Ishikawa (cell line): ENCODE measurements around the gene FAM118A.

Experiments
- CEBPB ChIP-seq: IDR thresholded peaks from 2 replicates; pipeline ENCODE4 v1.6.1; 2012
- CREB1 ChIP-seq: IDR thresholded peaks from 2 replicates; pipeline ENCODE4 v1.6.1; 2012; ENCODE audit warnings: low read depth
- EGR1 ChIP-seq: IDR thresholded peaks from 2 replicates; pipeline ENCODE4 v1.6.1; 2012
- EP300 ChIP-seq: IDR thresholded peaks from 2 replicates; pipeline ENCODE4 v1.6.1; 2012; ENCODE audit warnings: borderline replicate concordance
- FOXM1 ChIP-seq: IDR thresholded peaks from 2 replicates; pipeline ENCODE4 v1.6.1; 2012; ENCODE audit warnings: low read depth, borderline replicate concordance
- NFIC ChIP-seq: IDR thresholded peaks from 2 replicates; pipeline ENCODE4 v1.6.1; 2012
- RAD21 ChIP-seq: IDR thresholded peaks from 2 replicates; pipeline ENCODE4 v1.6.1; 2012; ENCODE audit warnings: low read depth
- TAF1 ChIP-seq: IDR thresholded peaks from 2 replicates; pipeline ENCODE4 v1.6.1; 2012; ENCODE audit warnings: low read depth, mild to moderate bottlenecking
- TCF12 ChIP-seq: IDR thresholded peaks from 2 replicates; pipeline ENCODE4 v1.6.1; 2012; ENCODE audit warnings: low read depth
- TEAD4 ChIP-seq: IDR thresholded peaks from 2 replicates; pipeline ENCODE4 v1.6.1; 2012
- USF1 ChIP-seq: IDR thresholded peaks from 2 replicates; pipeline ENCODE4 v1.6.1; 2012
- YY1 ChIP-seq: IDR thresholded peaks from 2 replicates; pipeline ENCODE4 v1.6.1; 2012; ENCODE audit warnings: low read depth
- TF ChIP-seq, protein P1 (sequence below): IDR thresholded peaks from 2 replicates; pipeline ENCODE4 v1.6.1; 2012; ENCODE audit warnings: low read depth, mild to moderate bottlenecking
- TF ChIP-seq, protein P2 (sequence below): IDR thresholded peaks from 2 replicates; pipeline ENCODE4 v1.6.1; 2012

DNA sequence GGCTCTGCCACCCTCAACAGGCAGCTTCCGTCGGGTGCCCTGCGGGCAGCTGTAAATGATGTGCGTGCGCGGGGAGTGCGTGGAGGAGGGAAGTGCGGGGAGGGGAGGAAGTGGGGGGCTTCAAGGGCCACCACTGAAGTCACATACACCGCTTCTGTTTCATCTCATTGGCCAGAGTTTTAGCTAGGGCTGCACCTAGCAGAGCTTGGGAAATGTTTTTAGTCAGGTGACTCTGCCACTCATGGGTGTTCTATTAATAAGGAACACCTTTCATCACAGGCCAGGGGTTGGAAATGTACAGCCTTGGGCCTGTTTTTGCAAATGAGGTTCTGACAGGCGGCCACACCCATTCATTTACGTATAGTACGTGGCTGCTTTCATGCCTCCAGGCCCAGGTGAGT, 14.6 kb downstream of the FAM118A start:
- TF ChIP-seq YY1 = no peak
- no peak for TF ChIP-seq TAF1
- TF ChIP-seq FOXM1 = no peak
- TF ChIP-seq EP300 = no peak
- TF ChIP-seq, protein P1, sequence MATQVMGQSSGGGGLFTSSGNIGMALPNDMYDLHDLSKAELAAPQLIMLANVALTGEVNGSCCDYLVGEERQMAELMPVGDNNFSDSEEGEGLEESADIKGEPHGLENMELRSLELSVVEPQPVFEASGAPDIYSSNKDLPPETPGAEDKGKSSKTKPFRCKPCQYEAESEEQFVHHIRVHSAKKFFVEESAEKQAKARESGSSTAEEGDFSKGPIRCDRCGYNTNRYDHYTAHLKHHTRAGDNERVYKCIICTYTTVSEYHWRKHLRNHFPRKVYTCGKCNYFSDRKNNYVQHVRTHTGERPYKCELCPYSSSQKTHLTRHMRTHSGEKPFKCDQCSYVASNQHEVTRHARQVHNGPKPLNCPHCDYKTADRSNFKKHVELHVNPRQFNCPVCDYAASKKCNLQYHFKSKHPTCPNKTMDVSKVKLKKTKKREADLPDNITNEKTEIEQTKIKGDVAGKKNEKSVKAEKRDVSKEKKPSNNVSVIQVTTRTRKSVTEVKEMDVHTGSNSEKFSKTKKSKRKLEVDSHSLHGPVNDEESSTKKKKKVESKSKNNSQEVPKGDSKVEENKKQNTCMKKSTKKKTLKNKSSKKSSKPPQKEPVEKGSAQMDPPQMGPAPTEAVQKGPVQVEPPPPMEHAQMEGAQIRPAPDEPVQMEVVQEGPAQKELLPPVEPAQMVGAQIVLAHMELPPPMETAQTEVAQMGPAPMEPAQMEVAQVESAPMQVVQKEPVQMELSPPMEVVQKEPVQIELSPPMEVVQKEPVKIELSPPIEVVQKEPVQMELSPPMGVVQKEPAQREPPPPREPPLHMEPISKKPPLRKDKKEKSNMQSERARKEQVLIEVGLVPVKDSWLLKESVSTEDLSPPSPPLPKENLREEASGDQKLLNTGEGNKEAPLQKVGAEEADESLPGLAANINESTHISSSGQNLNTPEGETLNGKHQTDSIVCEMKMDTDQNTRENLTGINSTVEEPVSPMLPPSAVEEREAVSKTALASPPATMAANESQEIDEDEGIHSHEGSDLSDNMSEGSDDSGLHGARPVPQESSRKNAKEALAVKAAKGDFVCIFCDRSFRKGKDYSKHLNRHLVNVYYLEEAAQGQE = no peak
- TF ChIP-seq, protein P2, sequence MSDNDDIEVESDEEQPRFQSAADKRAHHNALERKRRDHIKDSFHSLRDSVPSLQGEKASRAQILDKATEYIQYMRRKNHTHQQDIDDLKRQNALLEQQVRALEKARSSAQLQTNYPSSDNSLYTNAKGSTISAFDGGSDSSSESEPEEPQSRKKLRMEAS = no peak
- TF ChIP-seq CREB1 = no peak
- no peak for TF ChIP-seq USF1
- TF ChIP-seq NFIC = no peak
- TF ChIP-seq TEAD4 = no peak
- no peak for TF ChIP-seq CEBPB
- no peak for TF ChIP-seq EGR1
- TF ChIP-seq TCF12 = no peak
- no peak for TF ChIP-seq RAD21
